NCI-H510A (cell line): ENCODE data around the gene NTM.
A peak's percentile ranks its signal among the peaks of the same experiment; 100 is the strongest.

ENCODE experiments used
- DNase-seq: peaks from one replicate; lab custom pipeline; 2025; lab: John Stamatoyannopoulos, UW

Gene NTM

DNA sequence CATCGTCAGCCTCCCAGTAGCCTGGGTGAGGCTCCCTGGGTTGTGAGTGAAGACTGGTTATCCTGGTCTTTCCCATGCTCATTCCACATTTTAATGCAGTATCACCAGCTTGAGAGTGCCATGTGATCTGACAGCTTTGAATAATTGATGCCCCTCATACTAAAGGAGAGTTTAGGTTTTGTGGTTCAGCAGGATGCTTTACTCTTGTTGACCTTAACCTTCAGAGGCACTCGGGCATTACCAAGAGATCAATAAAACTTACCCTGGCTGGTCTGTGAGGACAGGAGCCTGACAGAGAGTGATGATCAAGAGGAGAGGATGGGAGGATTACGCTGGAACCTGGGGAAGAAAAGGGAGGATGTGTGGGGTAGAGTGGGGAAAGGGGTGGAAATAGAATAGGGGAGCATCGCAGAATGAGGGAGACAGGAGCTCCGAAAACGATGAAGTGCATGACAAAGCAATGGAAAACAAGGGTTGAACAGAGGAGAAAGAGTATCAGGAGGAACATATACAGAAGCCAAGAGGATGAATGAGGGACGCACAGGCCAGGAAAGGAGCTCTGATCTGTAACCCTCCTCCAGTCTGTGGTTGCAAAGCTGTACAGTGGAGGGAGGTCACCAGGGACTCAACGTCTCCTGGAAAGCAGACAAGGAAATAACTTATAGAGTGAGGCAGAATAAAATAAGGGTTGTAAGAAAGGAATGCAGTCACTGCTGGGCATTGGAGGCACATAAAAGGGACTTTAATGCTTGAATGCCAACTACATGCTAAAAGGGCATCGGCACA is 594.5 kb downstream of the NTM start:
- peak; percentile 79 for DNase-seq

DNA sequence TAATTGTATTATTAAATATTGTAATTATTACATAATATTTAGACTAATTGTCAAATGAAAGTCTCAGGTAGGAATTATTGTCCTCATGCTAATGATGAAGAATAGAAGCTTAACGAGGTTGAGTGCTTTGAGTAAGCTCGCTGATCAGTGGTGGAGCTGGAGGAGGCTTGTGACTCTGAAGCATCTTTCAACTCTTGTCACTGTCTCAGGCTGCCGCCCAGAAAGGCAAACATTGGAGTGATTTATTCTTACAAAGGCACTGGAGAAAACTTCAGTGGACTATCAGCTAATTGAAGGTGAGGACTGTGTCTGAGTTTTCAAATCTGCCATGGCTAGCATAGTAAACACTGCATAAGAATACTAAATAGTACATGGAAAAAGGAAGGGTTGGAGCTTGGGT is 595.1 kb downstream of the NTM start:
- no peak for DNase-seq

DNA sequence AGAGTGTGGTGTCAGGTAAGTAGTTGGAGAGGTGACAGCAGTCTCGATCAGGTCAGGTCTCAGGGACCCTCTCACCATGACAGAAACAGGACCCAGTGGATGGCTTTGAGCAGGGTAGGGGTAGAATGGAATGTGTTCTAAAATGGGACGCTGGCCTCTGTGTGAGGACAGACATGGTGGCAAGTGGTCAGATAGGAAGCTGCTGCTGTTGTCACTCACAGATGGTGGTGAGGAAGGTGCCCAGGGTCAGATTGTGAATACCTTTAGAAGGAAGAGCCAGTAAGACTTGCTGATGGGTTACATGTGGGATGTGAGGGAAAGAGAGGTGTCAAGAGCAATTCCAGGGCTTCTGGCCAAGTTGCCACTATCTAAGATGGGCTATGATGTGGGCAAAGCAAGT is 596.3 kb downstream of the NTM start:
- no peak for DNase-seq

DNA sequence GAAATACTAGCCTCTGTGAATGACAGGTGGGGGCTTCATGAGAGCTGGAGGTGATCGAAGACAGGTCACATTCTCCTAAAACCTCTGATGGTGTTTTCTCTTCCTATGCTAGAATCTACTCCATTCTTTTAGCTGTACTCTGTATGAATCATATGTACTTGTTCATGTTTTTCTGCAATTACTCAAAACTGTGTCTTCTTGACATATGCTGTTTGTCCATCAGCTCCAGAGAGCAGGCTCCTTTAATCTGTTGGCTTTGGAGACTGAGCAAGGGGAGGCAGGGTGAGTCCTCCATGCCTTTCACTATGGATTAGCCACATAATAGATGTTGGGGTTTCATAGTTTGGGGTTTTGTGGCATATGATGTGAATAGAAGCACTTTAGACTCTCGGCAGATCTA is 598.8 kb downstream of the NTM start:
- DNase-seq = no peak

DNA sequence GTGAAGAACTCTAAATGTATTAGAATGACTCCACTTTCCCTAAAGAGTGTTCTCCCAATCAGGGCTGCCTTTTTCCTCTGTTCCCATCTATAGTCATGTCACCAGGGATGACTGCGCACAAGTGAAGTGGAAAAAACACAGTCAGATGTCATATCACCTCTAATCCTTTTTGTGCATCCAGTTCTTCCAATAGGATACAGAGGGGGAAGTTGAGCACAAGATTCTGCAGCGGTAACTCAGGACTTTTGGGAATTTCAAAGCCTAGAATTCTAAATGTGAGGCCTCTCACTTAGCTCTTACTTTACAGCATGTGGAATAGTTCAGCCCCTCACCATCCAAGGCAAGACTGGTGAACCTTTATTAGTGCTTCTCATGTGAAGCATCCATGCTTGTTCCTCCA is 602.6 kb downstream of the NTM start:
- DNase-seq = no peak

DNA sequence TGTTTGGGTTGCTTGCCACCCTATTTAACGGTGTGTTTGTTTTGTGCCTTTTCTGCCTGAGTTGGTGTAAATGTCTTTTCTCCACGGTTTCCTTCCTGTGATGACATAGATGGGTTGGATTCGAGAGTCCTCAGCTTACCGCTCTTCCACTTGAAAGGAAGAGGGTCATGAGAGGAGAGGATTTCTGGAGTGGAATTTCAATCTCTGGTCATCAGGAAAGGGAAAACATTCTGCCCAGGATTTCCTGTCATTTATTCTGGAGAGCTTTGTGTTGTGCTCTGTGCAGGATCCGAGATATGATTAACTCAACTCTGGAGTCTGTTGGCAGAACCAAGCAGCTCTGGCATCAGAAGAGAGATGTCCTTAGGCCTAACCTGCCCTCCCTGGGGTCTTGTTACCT is 605.2 kb downstream of the NTM start:
- no peak for DNase-seq

DNA sequence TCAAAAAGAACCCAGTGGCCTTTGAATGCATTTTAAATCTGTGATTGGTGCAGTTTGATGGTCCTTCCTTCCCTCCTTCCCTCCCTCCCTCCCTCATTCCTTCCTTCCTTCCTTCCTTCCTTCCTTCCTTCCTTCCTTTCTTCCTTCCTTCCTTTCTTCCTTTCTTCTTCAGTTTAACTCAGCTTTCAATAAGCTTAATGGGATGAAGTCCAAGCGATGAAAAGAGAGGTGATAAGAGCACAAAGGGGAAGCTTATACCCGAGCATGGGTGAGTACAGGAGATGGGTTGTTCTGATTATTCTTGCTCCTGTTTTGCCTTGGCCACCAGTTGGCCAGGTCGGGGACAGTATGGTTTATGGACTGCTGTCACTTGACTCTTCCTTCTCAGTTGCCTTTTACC is 605.6 kb downstream of the NTM start:
- no peak for DNase-seq

DNA sequence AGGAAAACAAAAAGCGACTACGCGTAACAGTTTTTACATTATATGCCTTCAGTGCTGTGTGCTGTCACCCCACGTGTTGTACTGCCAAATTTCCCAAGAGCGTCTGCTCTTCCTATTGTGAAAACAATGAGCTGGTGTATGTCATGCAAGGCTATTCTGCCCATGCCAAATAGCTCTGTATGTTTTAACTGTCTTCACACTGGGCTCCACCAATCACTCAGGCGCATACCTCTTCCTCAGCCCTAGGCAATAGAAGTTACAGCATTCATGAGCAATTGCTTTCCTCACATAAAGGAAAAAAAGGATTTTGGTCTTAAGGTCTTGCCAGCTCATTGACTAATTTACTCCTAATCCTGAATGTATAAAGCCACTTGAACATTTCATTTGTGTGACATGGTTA is 606.8 kb downstream of the NTM start:
- DNase-seq = no peak

DNA sequence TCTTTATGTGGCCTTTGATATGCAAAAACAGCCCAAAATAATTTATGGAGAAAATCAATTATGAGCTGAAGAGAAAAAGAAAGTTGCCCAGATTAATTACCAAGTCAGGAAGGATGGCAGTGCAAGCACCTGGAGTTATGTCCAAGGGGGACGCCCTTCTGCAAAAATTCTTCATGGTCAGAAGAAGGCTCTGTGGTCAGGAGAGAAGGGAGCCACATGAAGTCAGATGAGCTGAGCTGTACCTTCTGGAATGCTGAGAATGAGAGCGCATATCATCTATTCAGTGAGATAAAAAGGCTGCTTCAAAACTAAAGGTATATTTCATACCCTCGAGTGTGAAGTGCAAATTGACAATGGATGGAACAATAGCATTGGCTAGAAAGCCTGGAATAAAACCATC is 607.4 kb downstream of the NTM start:
- no peak for DNase-seq

DNA sequence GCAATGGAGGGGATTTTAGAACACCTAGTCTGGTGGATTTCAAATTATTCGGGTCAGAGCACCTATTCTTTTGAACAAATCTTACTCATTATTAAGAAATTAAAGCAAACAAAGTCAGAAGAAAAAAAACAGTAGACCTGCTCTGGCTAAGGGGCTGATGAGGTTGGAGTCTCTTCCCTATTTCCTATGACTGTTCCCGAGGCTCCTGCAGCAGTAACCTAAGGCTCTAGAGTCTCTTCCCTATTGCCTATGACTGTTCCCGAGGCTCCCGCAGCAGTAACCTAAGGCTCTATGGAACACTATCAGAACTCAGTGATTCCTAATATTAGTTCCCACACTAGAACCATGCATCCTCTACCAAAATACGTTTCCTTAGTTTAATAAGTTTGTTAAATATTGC is 607.9 kb downstream of the NTM start:
- DNase-seq = no peak

DNA sequence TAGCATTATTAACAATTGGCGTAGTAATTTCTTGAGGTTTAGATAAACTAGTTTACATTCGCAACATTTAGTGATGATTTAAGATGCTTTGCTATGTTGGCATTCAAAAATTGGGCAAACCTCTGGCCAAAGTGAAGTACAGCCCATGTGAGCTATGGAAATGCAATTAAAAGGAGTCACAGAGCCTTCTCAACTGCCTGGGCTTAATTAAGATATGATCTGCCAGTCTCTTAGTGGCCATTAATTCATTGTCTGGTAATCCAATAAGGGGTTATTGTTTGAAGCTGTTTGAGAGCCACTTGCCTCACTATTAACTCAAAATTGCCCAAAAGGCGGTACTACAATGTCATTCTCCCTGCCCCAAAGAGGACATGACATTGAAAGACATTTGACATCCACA is 608.9 kb downstream of the NTM start:
- no peak for DNase-seq

DNA sequence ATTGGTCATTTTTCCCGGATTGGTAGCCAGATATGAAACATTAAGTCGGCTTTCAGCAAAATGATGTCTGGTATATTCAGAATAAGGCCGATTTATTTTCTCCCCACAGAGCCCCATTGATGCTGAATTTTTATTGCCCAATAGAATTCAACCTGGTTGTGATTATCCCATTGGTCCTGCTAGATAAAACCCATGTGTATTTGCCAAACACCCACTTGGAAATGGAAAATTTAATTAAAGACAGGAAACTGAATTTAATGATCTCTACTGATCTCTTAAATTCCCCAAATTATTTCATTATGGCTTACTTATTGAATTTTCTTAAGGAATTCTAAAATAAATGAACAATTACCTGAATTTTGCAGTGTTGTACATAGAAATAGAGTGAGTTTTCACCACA is 609.8 kb downstream of the NTM start:
- no peak for DNase-seq

DNA sequence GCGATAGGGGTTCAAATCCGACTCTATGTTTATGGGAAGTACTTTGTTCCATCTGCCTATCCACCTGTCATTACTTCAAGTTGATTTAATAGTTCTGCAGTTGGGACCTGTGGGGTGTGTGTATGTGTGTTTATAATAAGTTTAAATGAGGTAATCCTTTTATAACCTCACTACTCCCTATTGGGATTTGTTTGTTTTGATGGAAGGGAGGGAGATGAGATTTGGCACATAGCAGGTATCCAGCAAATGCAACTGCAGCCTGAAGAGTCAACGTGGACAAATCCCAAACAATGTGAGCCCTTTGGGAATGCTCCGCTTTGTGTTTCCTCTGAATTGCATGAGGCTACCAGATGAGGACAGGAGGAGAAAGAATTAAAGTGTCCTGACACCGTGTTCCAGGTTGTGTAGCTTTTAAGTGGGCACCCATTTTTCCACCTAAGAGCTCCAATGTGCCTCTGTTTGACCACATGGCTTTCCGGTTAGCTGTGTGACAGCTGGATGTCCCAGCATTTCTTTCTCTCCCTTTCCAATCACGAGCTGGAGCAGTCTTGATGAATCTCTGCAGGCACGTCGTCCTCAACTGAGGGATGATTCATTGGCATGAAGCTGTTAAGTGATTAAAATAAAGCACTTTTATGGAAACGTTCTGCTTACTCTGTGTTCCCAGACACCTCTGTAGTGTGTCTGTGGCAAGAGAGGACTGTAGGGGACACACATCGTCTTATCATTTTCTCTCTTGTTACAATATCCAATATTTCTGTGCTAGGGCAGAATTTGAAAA is 610.7 kb downstream of the NTM start:
- no peak for DNase-seq

DNA sequence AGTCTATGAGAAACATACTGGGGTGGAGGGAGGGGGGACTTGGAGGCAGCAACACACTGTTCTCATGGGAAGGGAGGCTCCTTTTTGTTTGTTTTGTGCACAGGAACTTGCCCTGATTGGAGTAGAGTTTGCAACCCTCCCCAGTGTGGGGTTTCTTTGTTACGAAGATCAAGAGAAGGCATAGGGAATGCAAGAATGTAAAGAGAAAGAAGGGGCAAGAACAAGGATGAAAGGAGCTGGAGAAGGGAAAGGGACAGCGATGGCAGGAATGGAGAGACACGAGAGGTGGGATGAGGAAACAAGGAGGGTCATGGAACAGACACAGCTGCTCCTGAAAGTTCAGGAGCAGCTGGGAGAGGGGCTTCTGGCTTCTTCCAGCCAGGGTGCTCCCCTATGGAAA is 611.7 kb downstream of the NTM start:
- no peak for DNase-seq

DNA sequence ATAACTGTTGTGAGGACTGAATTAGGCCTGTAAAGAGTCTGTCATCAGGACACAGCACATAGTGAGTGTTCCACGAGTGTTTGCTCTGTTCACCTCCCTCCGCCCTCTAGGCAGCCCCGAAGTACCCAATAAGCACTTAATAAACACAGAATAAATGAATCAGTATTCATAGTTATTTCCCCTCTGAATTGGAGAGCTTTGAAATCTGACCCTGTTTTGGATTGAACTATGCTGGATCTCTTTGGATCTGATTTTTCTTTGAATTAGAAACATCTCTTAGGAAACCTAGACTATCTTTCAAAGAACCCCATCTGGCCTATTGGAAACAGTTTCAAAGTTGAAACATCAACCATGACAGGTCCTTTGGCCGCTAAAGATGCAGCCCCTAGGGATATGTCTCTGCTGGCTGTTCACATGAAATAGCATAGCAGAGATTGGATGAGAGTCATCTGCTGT is 615.5 kb downstream of the NTM start:
- DNase-seq = no peak

DNA sequence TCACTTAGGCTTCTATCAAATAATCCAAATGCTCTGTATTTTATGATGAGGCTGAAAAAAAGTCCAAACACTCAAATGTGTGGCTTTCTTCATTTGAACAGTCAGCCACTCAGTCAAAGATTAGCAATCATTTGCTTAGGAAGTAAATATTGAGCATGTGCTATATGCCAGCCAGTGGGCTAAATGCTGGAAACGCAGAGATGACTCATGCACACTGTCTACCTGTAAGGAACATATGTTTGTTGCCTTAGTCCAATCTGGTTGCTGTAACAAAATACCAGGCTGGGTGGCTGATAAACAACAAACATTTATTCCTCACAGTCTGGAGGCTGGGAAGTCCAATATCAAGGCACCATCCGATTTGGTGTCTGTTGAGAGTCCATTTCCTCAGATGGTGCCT is 617.3 kb downstream of the NTM start:
- no peak for DNase-seq

DNA sequence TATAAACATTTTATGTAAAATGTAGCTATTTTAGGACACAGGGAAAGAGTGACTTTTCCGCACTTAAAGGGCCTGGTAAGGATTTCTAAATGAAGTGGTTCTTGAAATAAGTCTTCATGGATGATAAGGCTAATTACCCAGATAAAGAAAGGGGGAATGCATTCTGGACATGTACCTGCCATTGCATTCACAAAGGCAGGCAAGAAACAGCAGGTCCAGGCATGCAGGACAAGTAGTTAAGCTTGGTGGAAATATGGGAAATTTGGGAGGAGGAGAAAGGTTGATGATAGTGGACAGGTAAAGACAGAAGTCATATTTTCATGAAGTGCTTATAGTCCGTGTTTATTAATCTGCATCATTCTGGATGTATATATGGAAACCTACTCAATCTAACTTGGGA is 621.2 kb downstream of the NTM start:
- DNase-seq = no peak

DNA sequence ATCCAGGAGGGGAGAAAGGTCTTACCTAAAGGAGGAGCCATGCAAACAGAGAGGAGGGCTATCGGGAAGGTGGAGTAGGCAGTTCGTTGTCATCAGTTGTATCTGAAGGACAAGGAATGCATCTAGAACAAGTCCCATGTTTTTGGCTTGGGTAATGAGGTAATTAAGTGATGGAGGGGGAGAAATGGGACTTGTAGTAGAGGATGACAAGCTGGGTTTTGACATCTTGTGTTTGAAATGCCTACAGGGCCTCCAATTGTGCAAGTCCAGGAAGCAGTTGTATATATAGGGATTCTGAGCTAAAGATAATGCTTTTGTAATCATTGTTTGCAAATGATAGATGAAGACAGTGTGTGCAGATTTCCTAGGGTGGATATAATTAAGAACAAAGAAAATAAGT is 622.8 kb downstream of the NTM start:
- no peak for DNase-seq

DNA sequence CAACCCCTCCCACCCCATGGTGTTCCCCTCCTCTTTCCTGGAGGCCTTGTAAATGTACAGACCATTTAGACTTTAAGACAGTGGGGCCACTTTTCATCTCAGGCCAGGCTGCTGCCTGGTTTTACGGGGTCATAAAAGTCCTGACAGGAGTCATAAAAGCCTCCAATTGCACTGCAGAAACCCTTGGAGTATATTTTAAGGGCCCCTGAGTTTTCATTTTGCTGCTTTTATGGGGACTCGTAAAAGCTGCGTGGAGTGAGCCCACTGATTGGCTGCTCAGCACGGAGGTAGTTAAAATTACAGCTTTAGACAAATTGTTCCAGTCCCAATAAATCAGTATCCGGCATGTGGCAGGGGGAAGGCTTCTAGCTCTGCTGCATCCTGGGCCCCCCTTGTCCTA is 627.6 kb downstream of the NTM start:
- no peak for DNase-seq

DNA sequence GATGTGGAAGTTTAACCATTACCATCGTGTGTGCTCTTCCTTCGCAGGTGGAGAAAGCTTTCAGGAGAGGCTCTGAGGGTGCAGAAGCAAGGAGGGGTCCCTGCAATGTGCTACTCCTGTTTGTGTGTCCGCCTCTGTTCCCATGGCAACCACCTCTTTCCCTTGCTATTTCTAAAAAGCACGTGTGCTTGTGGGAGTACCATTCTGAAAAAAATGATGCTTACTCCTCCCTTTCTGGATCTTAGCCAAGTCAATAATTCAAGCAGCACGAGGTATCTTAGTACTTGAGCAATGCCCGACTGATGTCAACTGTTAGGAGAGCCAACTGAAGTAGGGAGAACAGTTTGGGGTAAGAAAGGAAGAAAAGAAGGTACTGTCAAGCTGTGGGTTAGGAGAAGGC is 628.7 kb downstream of the NTM start:
- no peak for DNase-seq

DNA sequence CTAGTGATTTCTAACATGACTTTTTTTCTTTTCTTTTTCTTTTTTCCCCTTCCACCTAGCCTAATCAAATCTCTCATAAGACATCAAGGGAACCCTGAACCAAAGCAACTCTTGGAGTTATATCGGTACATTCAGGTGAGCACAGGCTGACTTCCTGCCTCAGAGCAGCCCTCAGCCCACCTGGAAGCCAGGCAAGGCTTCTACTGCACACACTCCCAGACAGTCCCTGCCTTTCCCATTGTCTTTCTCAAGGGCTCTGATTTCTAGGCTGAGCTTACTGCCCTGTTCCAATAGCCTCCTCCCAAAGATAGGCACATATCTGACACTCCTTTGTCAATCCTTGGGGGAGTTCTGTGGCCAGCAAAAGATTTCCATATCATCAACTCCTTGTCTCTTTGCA is 629.5 kb downstream of the NTM start:
- DNase-seq = no peak

DNA sequence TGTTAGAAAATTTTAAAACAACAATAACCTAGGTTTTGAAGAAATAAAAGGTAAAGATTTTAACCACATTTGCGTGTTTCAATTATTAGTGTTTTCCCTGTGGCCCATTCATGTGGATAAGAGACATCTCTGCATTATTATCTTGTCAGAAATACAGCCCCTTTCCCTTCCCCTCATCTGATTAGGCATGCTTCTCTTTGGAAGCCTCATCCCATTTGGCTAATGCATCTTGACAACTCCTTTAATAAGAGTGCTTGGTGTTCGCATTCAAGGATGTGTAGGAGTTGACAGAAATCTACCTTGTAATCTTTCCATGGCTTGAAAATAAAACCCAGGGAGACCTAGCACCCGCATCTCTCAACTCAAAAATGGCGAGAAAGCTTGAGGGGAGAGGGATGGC is 635.5 kb downstream of the NTM start:
- no peak for DNase-seq

DNA sequence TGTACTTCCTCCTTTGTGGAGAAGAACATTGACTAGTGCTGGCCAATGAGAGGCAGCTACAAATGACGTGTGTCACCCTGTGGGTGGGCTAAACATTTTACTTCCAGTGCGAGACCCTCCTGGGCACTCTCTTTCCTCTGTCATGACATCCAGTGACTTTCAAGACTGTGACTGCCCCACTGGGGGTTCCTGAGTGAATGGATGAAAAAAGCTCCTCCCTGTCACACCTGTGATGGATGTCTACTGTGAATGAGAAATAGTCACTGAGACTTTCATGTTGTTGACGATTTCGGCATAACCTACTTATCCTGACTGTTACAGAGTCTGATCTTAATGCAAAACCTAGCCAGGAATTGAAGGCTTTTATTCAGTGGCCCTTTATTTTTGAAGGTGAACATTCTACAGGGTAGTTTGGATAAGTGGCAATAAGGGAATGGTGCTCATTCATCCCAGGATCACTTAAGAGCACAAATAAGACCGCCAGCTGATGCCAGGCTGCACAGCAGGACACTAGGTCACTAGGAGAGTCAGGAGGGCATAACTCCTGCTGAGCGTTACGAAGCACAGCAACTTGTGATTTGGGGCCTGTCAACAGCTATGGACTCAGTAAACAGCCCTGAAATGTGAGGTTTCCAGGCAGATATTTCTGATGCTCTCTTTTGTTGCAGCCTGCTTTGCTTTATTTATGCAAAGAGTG is 636.6 kb downstream of the NTM start:
- DNase-seq = no peak
